Esophagus muscularis mucosa (tissue), 4 donors: ENCODE results near the gene PREX1. TPM values are rescaled to one million over a fixed set of nuclear protein-coding genes. Genes with fewer than 3 reads are reported as not detected.

Experiments
- DNase-seq: peaks from one replicate; pipeline ENCODE4 v3.0.0-alpha.2; 2017; ENCODE audit errors: extremely low spot score
- H3K27ac ChIP-seq, 4 donors: fragments of 200-600 bp; sonication (generic); replicated peaks in 1 of 4; 1 replicate in 3 of 4; 2 replicates in 1 of 4; pipeline ENCODE4 v1.5.1; 2016 to 2019; ENCODE audit warnings: mild to moderate bottlenecking in 1 of 4
- H3K27me3 ChIP-seq, 4 donors: fragments of 200-600 bp; sonication (generic); one replicate each; pipeline versions ENCODE4 v1.5.1 to v1.6.0; 2016 to 2019
- H3K36me3 ChIP-seq, 4 donors: fragments of 200-600 bp; sonication (generic); one replicate each; pipeline ENCODE4 v1.5.1; 2016 to 2019
- H3K4me1 ChIP-seq, 4 donors: fragments of 200-600 bp; sonication (generic); one replicate each; pipeline ENCODE4 v1.5.1; 2016 to 2019
- H3K4me3 ChIP-seq, 4 donors: fragments of 200-600 bp; sonication (generic); 1 replicate in 2 of 4; 2 replicates in 2 of 4; pipeline ENCODE4 v1.5.1; 2016 to 2019; ENCODE audit warnings: mild to moderate bottlenecking in 4 of 4, moderate library complexity in 1 of 4
- H3K9me3 ChIP-seq, 4 donors: fragments of 200-600 bp; sonication (generic); 1 replicate in 3 of 4; 2 replicates in 1 of 4; pipeline ENCODE4 v1.5.1; 2016 to 2019
- CTCF ChIP-seq, 3 experiments: fragments of 200-600 bp in 2 of 3; fragments of 450-650 bp in 1 of 3; sonication (generic) in 2 of 3; IDR thresholded peaks; one replicate each; pipeline ENCODE4 v1.5.1; 2017 to 2019; ENCODE audit warnings: antibody characterized with exemption in 3 of 3, mild to moderate bottlenecking in 2 of 3, moderate library complexity in 1 of 3
- EP300 ChIP-seq: sonication (generic); formaldehyde crosslinking; IDR thresholded peaks from one replicate; pipeline ENCODE4 v1.6.1; 2017; ENCODE audit warnings: antibody characterized with exemption
- POLR2A ChIP-seq: fragments of 450-650 bp; IDR thresholded peaks from one replicate; pipeline ENCODE4 v1.6.1; 2017; ENCODE audit warnings: antibody characterized with exemption, moderate library complexity, mild to moderate bottlenecking, low read depth
- POLR2AphosphoS5 ChIP-seq, 2 donors: sonication (generic); formaldehyde crosslinking; IDR thresholded peaks; one replicate each; pipeline ENCODE4 v1.6.1; 2017; ENCODE audit warnings: antibody characterized with exemption in 2 of 2
- WGBS: methylation state at CpG from one replicate; pipeline ENCODE4 v1.1.5; 2018; 5-methylcytosine and 5-hydroxymethylcytosine counted together
- intact Hi-C: fragments of 100-400 bp; cut with DNase I; formaldehyde crosslinking; loops from one replicate; pipeline ENCODE4 v1.15.1; 2023
- total RNA-seq, 4 donors: library from RNA; depleted of rRNA; stranded (reverse); fragments of >200 nt; gene quantifications; one replicate each; pipeline versions ENCODE4 v1.1.0 to v1.2.1, GENCODE V29; 2016

Gene PREX1
- total RNA-seq, 4 donors from 2014 or later: 20.8 to 37.1 (median 24.3) TPM

GRCh38 chr20:48786951-48787705 lies 40.7 kb downstream of the PREX1 start:
- Histone ChIP-seq H3K36me3 (no peaks in the 10 kb centered on the region), H3K4me3 (no peak overlapping the region), H3K4me1 (peaks cover 7 to 49% (median 27%) of the 10 kb centered on the region in 4 donors), H3K27me3 (no peaks in the 10 kb centered on the region), H3K27ac (peak overlapping the region in 3 of 4 donors; percentile 54 to 73 (median 73)), H3K9me3 (no peaks in the 10 kb centered on the region)
- DNase-seq: no peak
- intact Hi-C loops: no loop called here
- no peak for TF ChIP-seq POLR2A
- TF ChIP-seq POLR2AphosphoS5 (IDR thresholded peaks at IDR 0.05): no peak
- no peak for TF ChIP-seq CTCF (IDR thresholded peaks at IDR 0.05)
- no peak for TF ChIP-seq EP300
- WGBS: 66% methylated on average over 19 of the region's 19 CpGs

- TF ChIP-seq CTCF (IDR thresholded peaks at IDR 0.05) (no peak), POLR2A (no peak), EP300 (no peak), POLR2AphosphoS5 (IDR thresholded peaks at IDR 0.05) (no peak)
- H3K9me3 ChIP-seq: no peaks in the 10 kb centered on the region
- intact Hi-C loops: no loop called here
- no peaks in the 10 kb centered on the region for H3K36me3 ChIP-seq
- 99% methylated on average over 8 of the region's 8 CpGs for WGBS
- H3K4me3 ChIP-seq: no peak overlapping the region
- DNase-seq: no peak
- H3K27ac ChIP-seq: peak overlapping the region in 1 of 4 donors; percentile 73
- H3K4me1 ChIP-seq: peaks cover 3 to 35% (median 18%) of the 10 kb centered on the region in 4 donors
- no peaks in the 10 kb centered on the region for H3K27me3 ChIP-seq
Observed at GRCh38 chr20:48785801-48786200, 42.0 kb downstream of the PREX1 start.

GRCh38 chr20:48785256-48785655 lies 42.5 kb downstream of the PREX1 start:
- 97% methylated on average over 6 of the region's 6 CpGs for WGBS
- TF ChIP-seq CTCF (IDR thresholded peaks at IDR 0.05) (no peak), POLR2AphosphoS5 (IDR thresholded peaks at IDR 0.05) (no peak), POLR2A (no peak), EP300 (no peak)
- DNase-seq: no peak
- H3K27ac ChIP-seq: no peak overlapping the region
- intact Hi-C loops: no loop called here
- no peak overlapping the region for H3K4me3 ChIP-seq
- peaks cover 0 to 30% (median 13%) of the 10 kb centered on the region in 4 donors for H3K4me1 ChIP-seq
- H3K36me3 ChIP-seq: no peaks in the 10 kb centered on the region
- no peaks in the 10 kb centered on the region for H3K27me3 ChIP-seq
- H3K9me3 ChIP-seq: no peaks in the 10 kb centered on the region

- no peak for DNase-seq
- Histone ChIP-seq H3K9me3 (peaks cover 0 to 5% (median 2%) of the 10 kb centered on the region in 4 donors), H3K27ac (no peak overlapping the region), H3K27me3 (no peaks in the 10 kb centered on the region), H3K4me3 (no peak overlapping the region), H3K36me3 (no peaks in the 10 kb centered on the region), H3K4me1 (peaks cover 0 to 28% (median 12%) of the 10 kb centered on the region in 4 donors)
- WGBS: 87% methylated on average over 5 of the region's 5 CpGs
- no peak for TF ChIP-seq POLR2AphosphoS5 (IDR thresholded peaks at IDR 0.05)
- TF ChIP-seq POLR2A: no peak
- TF ChIP-seq EP300: no peak
- TF ChIP-seq CTCF (IDR thresholded peaks at IDR 0.05): no peak
- intact Hi-C loops: no loop called here
Observed at GRCh38 chr20:48784273-48784641, 43.5 kb downstream of the PREX1 start.
